ENCODE results near the gene TSC22D4.

DNA sequence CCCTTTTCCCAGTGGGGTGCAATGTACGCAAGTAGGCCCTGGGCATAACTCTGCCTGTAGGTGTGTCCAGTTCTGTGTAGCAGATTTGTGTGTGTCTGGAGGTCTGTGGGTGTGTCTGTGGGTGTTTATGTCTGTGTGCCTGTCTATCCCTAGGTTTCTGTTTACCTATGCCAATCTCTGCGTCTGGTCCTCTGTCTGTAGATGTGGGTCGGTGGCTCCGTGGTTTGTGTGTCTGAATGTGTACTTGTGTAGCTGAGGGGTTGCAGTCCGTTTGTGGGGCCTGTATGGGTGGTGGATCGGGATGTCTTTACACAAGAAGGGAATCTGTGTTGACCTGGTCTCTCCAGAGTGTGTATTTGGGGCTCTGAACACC, 5.6 kb upstream of the TSC22D4 start:
- TF ChIP-seq JUN (IDR thresholded peaks at IDR 0.05; ENCODE audit: borderline replicate concordance, insufficient read depth, insufficient read length, low read depth) (no peak), GATA2 (IDR thresholded peaks at IDR 0.05; ENCODE audit: insufficient read depth, insufficient read length, low read depth, low read length) (no peak), POLR2A (IDR thresholded peaks at IDR 0.05; ENCODE audit: low read depth, low read length) (no peak)
- TF ChIP-seq, protein P1, sequence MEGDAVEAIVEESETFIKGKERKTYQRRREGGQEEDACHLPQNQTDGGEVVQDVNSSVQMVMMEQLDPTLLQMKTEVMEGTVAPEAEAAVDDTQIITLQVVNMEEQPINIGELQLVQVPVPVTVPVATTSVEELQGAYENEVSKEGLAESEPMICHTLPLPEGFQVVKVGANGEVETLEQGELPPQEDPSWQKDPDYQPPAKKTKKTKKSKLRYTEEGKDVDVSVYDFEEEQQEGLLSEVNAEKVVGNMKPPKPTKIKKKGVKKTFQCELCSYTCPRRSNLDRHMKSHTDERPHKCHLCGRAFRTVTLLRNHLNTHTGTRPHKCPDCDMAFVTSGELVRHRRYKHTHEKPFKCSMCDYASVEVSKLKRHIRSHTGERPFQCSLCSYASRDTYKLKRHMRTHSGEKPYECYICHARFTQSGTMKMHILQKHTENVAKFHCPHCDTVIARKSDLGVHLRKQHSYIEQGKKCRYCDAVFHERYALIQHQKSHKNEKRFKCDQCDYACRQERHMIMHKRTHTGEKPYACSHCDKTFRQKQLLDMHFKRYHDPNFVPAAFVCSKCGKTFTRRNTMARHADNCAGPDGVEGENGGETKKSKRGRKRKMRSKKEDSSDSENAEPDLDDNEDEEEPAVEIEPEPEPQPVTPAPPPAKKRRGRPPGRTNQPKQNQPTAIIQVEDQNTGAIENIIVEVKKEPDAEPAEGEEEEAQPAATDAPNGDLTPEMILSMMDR (IDR thresholded peaks at IDR 0.05; ENCODE audit: extremely low read depth in 1 of 2, insufficient read depth in 1 of 2, low read depth in 1 of 2, low read length in 2 of 2): no peak
